Endothelial cell of umbilical vein (primary cell): ENCODE data around the gene NCAPH2. TPM values are rescaled to one million over a fixed set of nuclear protein-coding genes. Genes with fewer than 3 reads are reported as not detected.

Experiments used
- BruUV-seq: library from RNA; stranded (reverse); fragments of 400-500 nt; replicated peaks from 2 replicates; lab custom pipeline; 2021; lab: Mats Ljungman, UMichigan
- CTCF ChIA-PET: fragments of 300-600, 350-600 bp; sonication (Branson Sonifier 250); formaldehyde crosslinking; loops from one replicate; lab custom pipeline; 2021; ENCODE audit warnings: antibody characterized with exemption, inconsistent platforms; lab: Charles Lee
- POLR2A ChIA-PET: fragments of 300-600, 350-600 bp; sonication (Branson Sonifier 250); formaldehyde crosslinking; loops from one replicate; lab custom pipeline; 2021; ENCODE audit warnings: antibody characterized with exemption, inconsistent platforms; lab: Charles Lee
- DNase-seq: peaks from one replicate; pipeline ENCODE4 v3.0.0-alpha.2; 2011; ENCODE audit warnings: low read depth, low spot score
- FAIRE-seq: peaks from 2 replicates; lab custom pipeline; 2011; peaks lifted over from hg19 to GRCh38; lab: Jason Lieb, UNC
- H2AFZ ChIP-seq: 2 replicates; pipeline ENCODE4 v1.6.0; 2012; ENCODE audit warnings: low read depth, low read length, control low read depth, inconsistent platforms
- H3K27ac ChIP-seq: 2 replicates; pipeline ENCODE4 v1.5.1; 2011; ENCODE audit warnings: low read depth, mild to moderate bottlenecking, control low read depth, low read length, moderate library complexity; ENCODE audit not compliant: insufficient read depth
- H3K27me3 ChIP-seq, 2 experiments: 2 replicates each; pipeline versions ENCODE4 v1.6.0 to v1.6.1; 2011; ENCODE audit warnings: low read length in 2 of 2, mixed read lengths in 1 of 2; ENCODE audit not compliant: control insufficient read depth in 2 of 2, insufficient read depth in 2 of 2
- H3K36me3 ChIP-seq, 2 experiments: 2 replicates in 1 of 2; 3 replicates in 1 of 2; pipeline ENCODE4 v1.5.1; 2011; ENCODE audit warnings: low read length in 2 of 2, mild to moderate bottlenecking in 1 of 2, moderate library complexity in 1 of 2; ENCODE audit not compliant: control insufficient read depth in 2 of 2, insufficient read depth in 2 of 2; ENCODE audit errors: extremely low read depth in 1 of 2
- H3K4me1 ChIP-seq: 3 replicates; pipeline ENCODE4 v1.5.1; 2011; ENCODE audit warnings: mild to moderate bottlenecking, low read length; ENCODE audit not compliant: control insufficient read depth, insufficient read depth; ENCODE audit errors: extremely low read depth
- H3K4me2 ChIP-seq: 2 replicates; pipeline ENCODE4 v1.6.1; 2011; ENCODE audit warnings: low read length, control low read depth, mixed read lengths; ENCODE audit not compliant: insufficient read depth
- H3K4me3 ChIP-seq, 3 experiments: fragments of 200-600 bp in 1 of 3; sonication (generic), shearing (Covaris generic) in 1 of 3; replicated peaks in 1 of 3; 2 replicates each; pipeline ENCODE4 v1.5.1; 2011 to 2016; ENCODE audit warnings: control low read depth in 3 of 3, low read length in 3 of 3, mild to moderate bottlenecking in 2 of 3, inconsistent platforms in 1 of 3, low read depth in 1 of 3, moderate library complexity in 1 of 3; ENCODE audit not compliant: insufficient read depth in 1 of 3
- H3K79me2 ChIP-seq: 2 replicates; pipeline ENCODE4 v1.6.0; 2012; ENCODE audit warnings: low read length, inconsistent platforms; ENCODE audit not compliant: control insufficient read depth, insufficient read depth
- H3K9ac ChIP-seq: replicated peaks from 2 replicates; pipeline ENCODE3; 2011; ENCODE audit warnings: low read length, control low read depth; ENCODE audit not compliant: insufficient read depth; ENCODE audit errors: extremely low read depth
- H3K9me1 ChIP-seq: replicated peaks from 3 replicates; pipeline ENCODE4 v1.6.0; 2011; ENCODE audit warnings: mild to moderate bottlenecking, low read length; ENCODE audit not compliant: control insufficient read depth, insufficient read depth; ENCODE audit errors: extremely low read depth
- H3K9me3 ChIP-seq: replicated peaks from 2 replicates; pipeline ENCODE4 v1.5.1; 2012; ENCODE audit warnings: low read length, inconsistent platforms; ENCODE audit not compliant: control insufficient read depth, insufficient read depth
- H4K20me1 ChIP-seq: replicated peaks from 2 replicates; pipeline ENCODE3; 2011; ENCODE audit warnings: mild to moderate bottlenecking, low read length; ENCODE audit not compliant: control insufficient read depth, insufficient read depth; ENCODE audit errors: extremely low read depth
- POLR2A ChIP-seq: IDR thresholded peaks from 2 replicates; pipeline ENCODE4 v1.6.1; 2012; ENCODE audit warnings: low read depth, mild to moderate bottlenecking, control low read depth, low read length
- POLR2AphosphoS5 ChIP-seq: IDR thresholded peaks from 2 replicates; pipeline ENCODE4 v1.6.1; 2012; ENCODE audit warnings: low read depth, mild to moderate bottlenecking, control low read depth, low read length, moderate library complexity; ENCODE audit not compliant: insufficient read depth
- dilution Hi-C: fragments of 300-500 bp; cut with MboI; formaldehyde crosslinking; loops from one replicate; pipeline ENCODE4 v1.15.0; 2019; ENCODE audit warnings: low sequenced_read_pairs; ENCODE audit not compliant: extremely low pct_ligation_motif_present
- intact Hi-C: fragments of 100-400 bp; cut with micrococcal nuclease; formaldehyde crosslinking; loops from one replicate; pipeline ENCODE4 v1.10.0; 2022
- polyA plus RNA-seq, 4 experiments: library from polyadenylated mRNA; depleted of rRNA in 3 of 4; stranded (reverse) in 3 of 4; unstranded in 1 of 4; fragments of >200 nt; gene quantifications; 2 replicates each; pipeline versions ENCODE4 v1.2.1 to v1.2.3, GENCODE V29; 2011 to 2012; ENCODE audit warnings: missing spikeins in 1 of 4
- total RNA-seq: library from RNA; stranded (reverse); gene quantifications from 2 replicates; pipeline ENCODE4 v1.2.3, GENCODE V29; 2021
- TF ChIP-seq, protein P1 (sequence below), 2 donors: IDR thresholded peaks; 1 replicate in 1 of 2; 2 replicates in 1 of 2; pipeline ENCODE4 v1.5.1; 2011; ENCODE audit warnings: low read length in 2 of 2, mild to moderate bottlenecking in 2 of 2, moderate library complexity in 2 of 2, control low read depth in 1 of 2, inconsistent platforms in 1 of 2, low read depth in 1 of 2; ENCODE audit not compliant: insufficient read depth in 1 of 2; ENCODE audit errors: extremely low read depth in 1 of 2

NCAPH2 gene
- total and polyA plus RNA-seq, 2 donors (not counting 3 experiments of a cell fraction or from before 2014, with no cell fraction given), result 42.4 to 43.2 TPM

DNA sequence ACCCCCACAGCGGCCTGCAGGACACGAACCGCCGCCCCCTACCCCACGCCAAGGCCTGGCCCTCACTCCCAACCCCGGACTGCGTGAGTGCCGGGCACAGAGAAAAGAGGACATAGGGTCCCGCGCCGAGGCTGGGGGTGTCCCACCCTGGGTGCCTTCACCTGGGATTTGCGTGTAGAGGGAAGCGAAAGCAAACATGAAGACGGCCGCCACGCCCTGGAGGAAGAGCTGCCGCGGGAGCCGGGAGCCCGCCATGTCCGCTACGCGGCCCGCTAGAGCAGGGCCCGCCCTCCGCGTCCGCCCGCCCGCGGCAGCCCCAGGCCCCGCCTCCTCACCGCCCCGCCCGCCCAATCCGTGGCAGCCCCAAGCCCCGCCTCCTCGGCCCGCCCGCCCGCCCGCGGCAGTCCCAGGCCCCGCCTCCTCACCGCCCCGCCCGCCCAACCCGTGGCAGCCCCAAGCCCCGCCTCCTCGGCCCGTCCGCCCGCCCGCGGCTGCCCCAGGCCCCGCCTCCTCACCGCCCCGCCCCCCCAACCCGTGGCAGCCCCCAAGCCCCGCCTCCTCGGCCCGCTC lies 518 bp upstream of the NCAPH2 start, which contains the start of gene LMF2:
TSS of gene LMF2 (minus strand) at position 282 of the 570 bp plus-strand sequence. CDS start at position 255, 27 bp downstream.
- dilution Hi-C loops, result no loop called here

More for the DNA sequence above, 518 bp upstream of the NCAPH2 start, which contains the start of gene LMF2:
- Histone ChIP-seq H3K4me1 (peaks cover 14% of the 10 kb centered on the region), H3K9me3 (no peaks in the 10 kb centered on the region), H3K27ac (peak within 1 kb of the TSS; percentile 72), H3K79me2 (peaks cover 34% of the 10 kb centered on the region), H2AFZ (peak within 1 kb of the TSS; percentile 93), H3K9me1 (no peaks in the 10 kb centered on the region), H3K36me3 (peaks cover 6 to 18% of the 10 kb centered on the region in 2 experiments), H3K27me3 (no peaks in the 10 kb centered on the region), H3K9ac (peak within 1 kb of the TSS; percentile 71), H3K4me3 (peak within 1 kb of the TSS; percentile 68 to 98 (median 79)), H4K20me1 (no peaks in the 10 kb centered on the region), H3K4me2 (peak within 1 kb of the TSS; percentile 99)
- TF ChIP-seq POLR2A (peak; percentile 47), POLR2AphosphoS5 (peak; percentile 62)
- TF ChIP-seq, protein P1, sequence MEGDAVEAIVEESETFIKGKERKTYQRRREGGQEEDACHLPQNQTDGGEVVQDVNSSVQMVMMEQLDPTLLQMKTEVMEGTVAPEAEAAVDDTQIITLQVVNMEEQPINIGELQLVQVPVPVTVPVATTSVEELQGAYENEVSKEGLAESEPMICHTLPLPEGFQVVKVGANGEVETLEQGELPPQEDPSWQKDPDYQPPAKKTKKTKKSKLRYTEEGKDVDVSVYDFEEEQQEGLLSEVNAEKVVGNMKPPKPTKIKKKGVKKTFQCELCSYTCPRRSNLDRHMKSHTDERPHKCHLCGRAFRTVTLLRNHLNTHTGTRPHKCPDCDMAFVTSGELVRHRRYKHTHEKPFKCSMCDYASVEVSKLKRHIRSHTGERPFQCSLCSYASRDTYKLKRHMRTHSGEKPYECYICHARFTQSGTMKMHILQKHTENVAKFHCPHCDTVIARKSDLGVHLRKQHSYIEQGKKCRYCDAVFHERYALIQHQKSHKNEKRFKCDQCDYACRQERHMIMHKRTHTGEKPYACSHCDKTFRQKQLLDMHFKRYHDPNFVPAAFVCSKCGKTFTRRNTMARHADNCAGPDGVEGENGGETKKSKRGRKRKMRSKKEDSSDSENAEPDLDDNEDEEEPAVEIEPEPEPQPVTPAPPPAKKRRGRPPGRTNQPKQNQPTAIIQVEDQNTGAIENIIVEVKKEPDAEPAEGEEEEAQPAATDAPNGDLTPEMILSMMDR (IDR thresholded peaks at IDR 0.05; ENCODE audit: extremely low read depth in 1 of 2, insufficient read depth in 1 of 2, low read depth in 1 of 2, low read length in 2 of 2), result no peak
- DNase-seq (peak; percentile 76), FAIRE-seq (no peak)
- CTCF ChIA-PET, result interaction anchor here (0.5 to 3.0 kb wide), 10 partner anchors 10 to 113 kb away, joined by 3 to 34 read pairs (median 3); partner anchors contain the start of genes SCO2 and SYCE3
- no TSS peak for BruUV-seq
- POLR2A ChIA-PET, result interaction anchor here (0.6 to 1.1 kb wide), 3 partner anchors 15 to 129 kb away, joined by 3 to 12 read pairs (median 4); partner anchors contain the start of gene SCO2
- intact Hi-C loops, result no loop called here
